K562 (cell line): ENCODE results near the gene FBXO15. TPM values are rescaled to one million over a fixed set of nuclear protein-coding genes. Genes with fewer than 3 reads are reported as not detected.

Source experiments
- ATAC-seq: fragments of 200-7000 bp; cut with Tn5 transposase; 3 replicates; pipeline ENCODE4 v1.9.1; 2020; ENCODE audit warnings: moderate library complexity
- BruUV-seq: library from RNA; stranded (reverse); fragments of 400-500 nt; replicated peaks from 2 replicates; lab custom pipeline; 2021; lab: Mats Ljungman, UMichigan
- CTCF ChIA-PET: fragments of 300-600 bp; formaldehyde crosslinking; extraction: SDS; loops from one replicate; lab custom pipeline; 2021; ENCODE audit warnings: low intra/inter-chr PET ratio; lab: Yijun Ruan, JAX
- POLR2A ChIA-PET: fragments of 300-600, 350-650 bp; sonication (Branson Sonifier 250); formaldehyde crosslinking; extraction: SDS; loops from one replicate; lab custom pipeline; 2021; ENCODE audit warnings: antibody characterized with exemption, inconsistent platforms; lab: Yijun Ruan, JAX
- DNase-seq, 4 experiments: peaks; one replicate each; pipeline versions ENCODE4 v3.0.0 to v3.0.0-alpha.2; 2011 to 2018; ENCODE audit warnings: low spot score in 3 of 4, mixed read lengths in 3 of 4; ENCODE audit errors: extremely low read depth in 1 of 4
- FAIRE-seq: peaks from 2 replicates; lab custom pipeline; 2011; peaks lifted over from hg19 to GRCh38; lab: Jason Lieb, UNC
- H2AFZ ChIP-seq: 2 replicates; pipeline ENCODE4 v1.6.0; 2011; ENCODE audit warnings: low read depth, low read length, control low read depth, inconsistent platforms
- H3K27ac ChIP-seq: fragments of 200-600 bp; 3 replicates; pipeline ENCODE4 v1.8.0; 2011; ENCODE audit warnings: low read depth, mild to moderate bottlenecking, control low read depth, inconsistent platforms, low read length, moderate library complexity, mixed read lengths; ENCODE audit errors: extremely low read depth
- H3K27me3 ChIP-seq, 2 experiments: fragments of 300-600 bp in 1 of 2; 2 replicates in 1 of 2; 3 replicates in 1 of 2; pipeline versions ENCODE4 v1.6.0 to v1.8.0; 2011; ENCODE audit warnings: inconsistent platforms in 2 of 2, low read length in 2 of 2, mild to moderate bottlenecking in 1 of 2, mixed read lengths in 1 of 2, moderate library complexity in 1 of 2; ENCODE audit not compliant: control insufficient read depth in 2 of 2, insufficient read depth in 2 of 2
- H3K36me3 ChIP-seq: fragments of 300-600 bp; 3 replicates; pipeline ENCODE4 v1.8.0; 2011; ENCODE audit warnings: mild to moderate bottlenecking, low read length, inconsistent platforms; ENCODE audit not compliant: control insufficient read depth, insufficient read depth
- H3K4me1 ChIP-seq, 2 experiments: fragments of 200-600 bp in 1 of 2; replicated peaks in 1 of 2; 2 replicates in 1 of 2; 3 replicates in 1 of 2; pipeline versions ENCODE4 v1.5.1 to v1.8.0; 2011; ENCODE audit warnings: inconsistent platforms in 2 of 2, low read length in 2 of 2, mild to moderate bottlenecking in 1 of 2, mixed read lengths in 1 of 2, moderate library complexity in 1 of 2; ENCODE audit not compliant: control insufficient read depth in 2 of 2, insufficient read depth in 2 of 2
- H3K4me2 ChIP-seq: 2 replicates; pipeline ENCODE4 v1.6.1; 2011; ENCODE audit warnings: low read length, control low read depth, inconsistent platforms, mixed read lengths; ENCODE audit not compliant: insufficient read depth
- H3K4me3 ChIP-seq: fragments of 200-600 bp; sonication (generic), shearing (Covaris generic); 2 replicates; pipeline ENCODE4 v1.5.1; 2016; ENCODE audit warnings: control low read depth, inconsistent platforms
- H3K79me2 ChIP-seq: fragments of 200-600 bp; 3 replicates; pipeline ENCODE4 v1.8.0; 2011; ENCODE audit warnings: low read length, inconsistent platforms; ENCODE audit not compliant: control insufficient read depth, insufficient read depth
- H3K9ac ChIP-seq, 2 experiments: 2 replicates each; pipeline versions ENCODE4 v1.6.0 to v1.6.1; 2011; ENCODE audit warnings: low read depth in 2 of 2, low read length in 2 of 2, control low read depth in 1 of 2, inconsistent platforms in 1 of 2, mild to moderate bottlenecking in 1 of 2, mixed read lengths in 1 of 2; ENCODE audit not compliant: insufficient read depth in 1 of 2
- H3K9me1 ChIP-seq: one replicate; pipeline ENCODE4 v1.6.0; 2011; ENCODE audit warnings: inconsistent platforms, mild to moderate bottlenecking, low read length, moderate library complexity; ENCODE audit not compliant: control insufficient read depth, insufficient read depth
- H3K9me3 ChIP-seq: replicated peaks from 2 replicates; pipeline ENCODE4 v1.5.1; 2011; ENCODE audit warnings: low read depth, low read length, inconsistent platforms; ENCODE audit not compliant: control insufficient read depth, insufficient read depth
- H4K20me1 ChIP-seq: replicated peaks from 2 replicates; pipeline ENCODE4 v1.6.1; 2011; ENCODE audit warnings: low read length, inconsistent platforms, mixed read lengths; ENCODE audit not compliant: control insufficient read depth, insufficient read depth
- CREB1 ChIP-seq, 2 experiments: sonication (generic) in 1 of 2; formaldehyde crosslinking in 1 of 2; IDR thresholded peaks; 2 replicates each; pipeline versions ENCODE4 v1.6.1 to v1.8.0; 2012 to 2022; ENCODE audit warnings: inconsistent platforms in 1 of 2, mild to moderate bottlenecking in 1 of 2, missing genetic modification reagents in 1 of 2, moderate library complexity in 1 of 2
- HNRNPK ChIP-seq: fragments of 200-400 bp; formaldehyde crosslinking; IDR thresholded peaks from one replicate; pipeline ENCODE4 v1.6.1; 2018; ENCODE audit warnings: mild to moderate bottlenecking, low read depth, low read length; ENCODE audit not compliant: poor library complexity, severe bottlenecking
- MAZ ChIP-seq, 2 experiments: fragments of 450-650 bp in 1 of 2; sonication (generic) in 1 of 2; formaldehyde crosslinking; IDR thresholded peaks in 1 of 2; conservative IDR thresholded peaks in 1 of 2; 2 replicates each; pipeline versions ENCODE4 v1.4.0 to v1.5.0; 2020; ENCODE audit warnings: mild to moderate bottlenecking in 1 of 2, missing genetic modification reagents in 1 of 2
- POLR2B ChIP-seq: fragments of 450-650 bp; IDR thresholded peaks from 2 replicates; pipeline ENCODE4 v1.6.1; 2018; ENCODE audit warnings: low read depth; ENCODE audit not compliant: partially characterized antibody
- TRIM24 ChIP-seq, 2 experiments: fragments of 450-650 bp; IDR thresholded peaks; 2 replicates each; pipeline ENCODE4 v1.6.1; 2016
- ZNF124 ChIP-seq: sonication (generic); formaldehyde crosslinking; IDR thresholded peaks from 2 replicates; pipeline ENCODE4 v1.8.1; 2022; ENCODE audit warnings: missing genetic modification reagents
- ZNF77 ChIP-seq: fragments of 250-450 bp; sonication (Bioruptor Pico); IDR thresholded peaks from 2 replicates; pipeline ENCODE4 v1.5.0; 2020
- WGBS: fragments of 100-300 bp; shearing (Covaris generic); methylation state at CpG from one replicate; pipeline ENCODE4 v1.1.6; 2016; ENCODE audit warnings: low coverage, mixed read lengths; ENCODE audit not compliant: insufficient coverage; ENCODE audit errors: missing lambda C conversion rate; 5-methylcytosine and 5-hydroxymethylcytosine counted together
- in situ Hi-C: fragments of 300-500 bp; cut with MboI; formaldehyde crosslinking; loops from 4 replicates; pipeline ENCODE4 v1.15.0; 2018; ENCODE audit warnings: inconsistent platforms, mixed read lengths
- intact Hi-C: fragments of 100-400 bp; cut with micrococcal nuclease; formaldehyde crosslinking; loops from 2 replicates; pipeline ENCODE4 v1.14.2; 2022
- polyA plus RNA-seq, 8 experiments: library from polyadenylated mRNA; depleted of rRNA in 4 of 8; stranded (reverse) in 5 of 8; unstranded in 3 of 8; fragments of >200 nt; fragmentation: Nextera tagmentation in 2 of 8; fragmentation: Illumina TruSeq in 1 of 8; extraction: Ambion mirVana in 2 of 8; extraction: Trizol in 1 of 8; gene quantifications; 2 replicates each; pipeline versions ENCODE4 v1.2.1 to v1.2.3, GENCODE V29; 2011 to 2014; ENCODE audit warnings: inconsistent platforms in 1 of 8, missing spikeins in 1 of 8
- total RNA-seq, 7 experiments: library from RNA; depleted of rRNA in 6 of 7; stranded (reverse); fragments of >200 nt in 6 of 7; fragmentation: Illumina TruSeq in 2 of 7; extraction: Trizol in 2 of 7; gene quantifications; 2 replicates each; pipeline versions ENCODE4 v1.2.1 to v1.2.3, GENCODE V29; 2011 to 2021; ENCODE audit warnings: low replicate concordance in 1 of 7
- TF ChIP-seq, protein P1 (sequence below): fragments of 250-450 bp; sonication (Bioruptor Pico); IDR thresholded peaks from 2 replicates; pipeline ENCODE4 v1.5.1; 2021; ENCODE audit warnings: mild to moderate bottlenecking
- TF ChIP-seq, protein P2 (sequence below): fragments of 450-650 bp; IDR thresholded peaks from 2 replicates; pipeline ENCODE4 v1.6.1; 2014; ENCODE audit warnings: low read depth, mild to moderate bottlenecking, moderate library complexity, borderline replicate concordance

Gene FBXO15
- total and polyA plus RNA-seq, 9 of the 15 experiments (the other 6 are each of a cell fraction or from before 2014, with no cell fraction given) = 0.07 to 0.43 (median 0.27) TPM; not detected in 1

DNA sequence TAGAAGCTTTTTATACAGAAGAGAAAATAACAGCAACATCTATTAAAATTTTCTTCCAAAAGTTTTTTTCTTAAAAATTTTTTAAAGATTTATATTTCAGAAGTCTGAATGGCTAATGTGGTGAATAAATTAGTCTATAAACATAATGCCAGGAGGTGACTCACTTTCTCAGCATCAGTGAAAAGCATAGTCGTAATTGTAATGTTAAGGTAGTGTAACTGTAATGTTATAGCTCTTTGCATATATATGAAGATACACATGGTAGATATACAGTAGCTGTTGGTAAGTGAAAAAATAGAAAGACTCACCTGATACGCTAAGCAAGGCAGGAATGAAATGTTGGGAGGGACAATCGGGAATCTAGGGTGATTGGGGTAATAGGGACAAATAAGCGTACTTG, 6.2 kb upstream of the FBXO15 start:
- BruUV-seq = no TSS peak
- in situ Hi-C loops = no loop called here
- Histone ChIP-seq H3K79me2 (peaks cover 53% of the 10 kb centered on the region), H3K4me2 (no peak overlapping the region), H3K36me3 (peaks cover 88% of the 10 kb centered on the region), H3K9me3 (no peaks in the 10 kb centered on the region), H3K27ac (no peak overlapping the region), H3K4me1 (peaks cover 0 to 2% of the 10 kb centered on the region in 2 experiments; a peak in 2 of 5 replicates), H3K9me1 (peaks cover 3% of the 10 kb centered on the region), H2AFZ (no peak overlapping the region), H4K20me1 (no peaks in the 10 kb centered on the region; the same call in 1 of the 2 replicates), H3K4me3 (no peak overlapping the region), H3K9ac (no peak overlapping the region), H3K27me3 (no peaks in the 10 kb centered on the region)
- DNase-seq (no peak), ATAC-seq (no peak), FAIRE-seq (no peak)
- CTCF ChIA-PET = no interaction called here
- intact Hi-C loops = no loop called here
- POLR2A ChIA-PET = interaction anchor here (1.3 kb wide), 1 partner anchor 16 kb away, joined by 6 read pairs; no protein-coding TSS in a partner anchor
- no peak for TF ChIP-seq POLR2B
- TF ChIP-seq, protein P1, sequence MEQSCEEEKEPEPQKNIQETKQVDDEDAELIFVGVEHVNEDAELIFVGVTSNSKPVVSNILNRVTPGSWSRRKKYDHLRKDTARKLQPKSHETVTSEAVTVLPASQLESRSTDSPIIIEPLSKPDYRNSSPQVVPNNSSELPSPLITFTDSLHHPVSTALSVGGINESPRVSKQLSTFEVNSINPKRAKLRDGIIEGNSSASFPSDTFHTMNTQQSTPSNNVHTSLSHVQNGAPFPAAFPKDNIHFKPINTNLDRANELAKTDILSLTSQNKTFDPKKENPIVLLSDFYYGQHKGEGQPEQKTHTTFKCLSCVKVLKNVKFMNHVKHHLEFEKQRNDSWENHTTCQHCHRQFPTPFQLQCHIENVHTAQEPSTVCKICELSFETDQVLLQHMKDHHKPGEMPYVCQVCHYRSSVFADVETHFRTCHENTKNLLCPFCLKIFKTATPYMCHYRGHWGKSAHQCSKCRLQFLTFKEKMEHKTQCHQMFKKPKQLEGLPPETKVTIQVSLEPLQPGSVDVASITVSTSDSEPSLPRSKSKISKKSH (CRISPR knock-in tag) = no peak
- no peak for TF ChIP-seq ZNF77 (CRISPR knock-in tag)
- TF ChIP-seq CREB1 (IDR thresholded peaks at IDR 0.05) = no peak
- TF ChIP-seq CREB1 (CRISPR knock-in tag; IDR thresholded peaks at IDR 0.05) = no peak
- no peak for TF ChIP-seq TRIM24 (IDR thresholded peaks at IDR 0.05)
- no peak for TF ChIP-seq MAZ (CRISPR knock-in tag; conservative IDR thresholded peaks at IDR 0.05 in 1 of 2, IDR thresholded peaks at IDR 0.05 in 1 of 2)
- no peak for TF ChIP-seq ZNF124 (CRISPR knock-in tag)
- TF ChIP-seq, protein P2, sequence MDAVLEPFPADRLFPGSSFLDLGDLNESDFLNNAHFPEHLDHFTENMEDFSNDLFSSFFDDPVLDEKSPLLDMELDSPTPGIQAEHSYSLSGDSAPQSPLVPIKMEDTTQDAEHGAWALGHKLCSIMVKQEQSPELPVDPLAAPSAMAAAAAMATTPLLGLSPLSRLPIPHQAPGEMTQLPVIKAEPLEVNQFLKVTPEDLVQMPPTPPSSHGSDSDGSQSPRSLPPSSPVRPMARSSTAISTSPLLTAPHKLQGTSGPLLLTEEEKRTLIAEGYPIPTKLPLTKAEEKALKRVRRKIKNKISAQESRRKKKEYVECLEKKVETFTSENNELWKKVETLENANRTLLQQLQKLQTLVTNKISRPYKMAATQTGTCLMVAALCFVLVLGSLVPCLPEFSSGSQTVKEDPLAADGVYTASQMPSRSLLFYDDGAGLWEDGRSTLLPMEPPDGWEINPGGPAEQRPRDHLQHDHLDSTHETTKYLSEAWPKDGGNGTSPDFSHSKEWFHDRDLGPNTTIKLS = no peak
- no peak for TF ChIP-seq HNRNPK
- 98% methylated on average over 4 of the region's 4 CpGs for whole genome bisulfite sequencing
